GM21786 (cell line): Measurements from ENCODE around the gene GNB4.

Experiments
- ATAC-seq: cut with Tn5 transposase; IDR thresholded peaks from one replicate; pipeline ENCODE4 v1.9.1; 2021; ENCODE audit not compliant: unreplicated experiment

The GNB4 gene

GRCh38 chr3:179438841-179439240 is 12.4 kb downstream of the GNB4 start:
- ATAC-seq, result peak; percentile 93

GRCh38 chr3:179436517-179436916 is 14.8 kb downstream of the GNB4 start:
- no peak for ATAC-seq

- ATAC-seq, result no peak
Observed at GRCh38 chr3:179432451-179432850, 18.8 kb downstream of the GNB4 start.

- peak; percentile 74 for ATAC-seq
Observed at GRCh38 chr3:179432021-179432420, 19.2 kb downstream of the GNB4 start.

GRCh38 chr3:179430277-179430870 is 20.9 kb downstream of the GNB4 start:
- ATAC-seq, result no peak

- no peak for ATAC-seq
Observed at GRCh38 chr3:179428876-179429548, 22.3 kb downstream of the GNB4 start.

- no peak for ATAC-seq
Observed at GRCh38 chr3:179425075-179425474, 26.2 kb downstream of the GNB4 start.

GRCh38 chr3:179421500-179421899 is 29.8 kb downstream of the GNB4 start:
- no peak for ATAC-seq

GRCh38 chr3:179418610-179419009 is 32.7 kb downstream of the GNB4 start:
- ATAC-seq, result no peak

- no peak for ATAC-seq
Observed at GRCh38 chr3:179416681-179417080, 34.6 kb downstream of the GNB4 start.

GRCh38 chr3:179415377-179415776 is 35.9 kb downstream of the GNB4 start:
- ATAC-seq, result no peak

- no peak for ATAC-seq
Observed at GRCh38 chr3:179414804-179415203, 36.5 kb downstream of the GNB4 start.

GRCh38 chr3:179410999-179411398 is 40.3 kb downstream of the GNB4 start:
- ATAC-seq, result peak; percentile 52

- no peak for ATAC-seq
Observed at GRCh38 chr3:179410331-179410730, 40.9 kb downstream of the GNB4 start.

- ATAC-seq, result no peak
Observed at GRCh38 chr3:179404307-179404706, 47.0 kb downstream of the GNB4 start.

GRCh38 chr3:179402963-179403362 is 48.3 kb downstream of the GNB4 start:
- ATAC-seq, result no peak

- no peak for ATAC-seq
Observed at GRCh38 chr3:179401561-179401960, 49.7 kb downstream of the GNB4 start.

GRCh38 chr3:179398574-179399231 is 52.6 kb downstream of the GNB4 start:
- ATAC-seq, result no peak

- ATAC-seq, result no peak
Observed at GRCh38 chr3:179391906-179392305, 59.4 kb downstream of the GNB4 start.

GRCh38 chr3:179376474-179376873 is 74.8 kb downstream of the GNB4 start:
- no peak for ATAC-seq

GRCh38 chr3:179375091-179375999 is 75.9 kb downstream of the GNB4 start:
- no peak for ATAC-seq
